HL-60 (cell line): Measurements from ENCODE around the gene CENPV.

Experiments
- DNase-seq, 2 experiments: peaks; one replicate each; pipeline ENCODE4 v3.0.0-alpha.2; 2010 to 2020; ENCODE audit warnings: low read depth in 1 of 2, low spot score in 1 of 2
- H3K27ac ChIP-seq: fragments of 250-450 bp; sonication (Bioruptor Pico); replicated peaks from 2 replicates; pipeline ENCODE4 v1.5.1; 2020; ENCODE audit warnings: mild to moderate bottlenecking, moderate library complexity
- H3K27me3 ChIP-seq: fragments of 250-450 bp; sonication (Bioruptor Pico); 2 replicates; pipeline ENCODE4 v1.5.1; 2021; ENCODE audit warnings: mild to moderate bottlenecking, moderate library complexity; ENCODE audit not compliant: insufficient read depth, poor library complexity, severe bottlenecking
- H3K4me3 ChIP-seq: replicated peaks from 2 replicates; pipeline ENCODE4 v1.5.1; 2011; ENCODE audit warnings: mild to moderate bottlenecking, control low read depth, low read length; ENCODE audit not compliant: insufficient read depth
- GABPA ChIP-seq: IDR thresholded peaks from 2 replicates; pipeline ENCODE4 v1.6.1; 2012; ENCODE audit warnings: low read depth
- POLR2AphosphoS5 ChIP-seq: IDR thresholded peaks from 2 replicates; pipeline ENCODE4 v1.6.1; 2012; ENCODE audit warnings: low read depth
- SPI1 ChIP-seq: IDR thresholded peaks from 2 replicates; pipeline ENCODE4 v1.6.1; 2012; ENCODE audit warnings: low read depth, mild to moderate bottlenecking, borderline replicate concordance
- TF ChIP-seq, protein P1 (sequence below): IDR thresholded peaks from one replicate; pipeline ENCODE4 v1.5.1; 2011; ENCODE audit warnings: low read length, control low read depth, inconsistent platforms; ENCODE audit not compliant: insufficient read depth
- TF ChIP-seq, protein P2 (sequence below): IDR thresholded peaks from 2 replicates; pipeline ENCODE4 v1.6.1; 2012; ENCODE audit warnings: low read depth; ENCODE audit not compliant: insufficient replicate concordance

CENPV gene

DNA sequence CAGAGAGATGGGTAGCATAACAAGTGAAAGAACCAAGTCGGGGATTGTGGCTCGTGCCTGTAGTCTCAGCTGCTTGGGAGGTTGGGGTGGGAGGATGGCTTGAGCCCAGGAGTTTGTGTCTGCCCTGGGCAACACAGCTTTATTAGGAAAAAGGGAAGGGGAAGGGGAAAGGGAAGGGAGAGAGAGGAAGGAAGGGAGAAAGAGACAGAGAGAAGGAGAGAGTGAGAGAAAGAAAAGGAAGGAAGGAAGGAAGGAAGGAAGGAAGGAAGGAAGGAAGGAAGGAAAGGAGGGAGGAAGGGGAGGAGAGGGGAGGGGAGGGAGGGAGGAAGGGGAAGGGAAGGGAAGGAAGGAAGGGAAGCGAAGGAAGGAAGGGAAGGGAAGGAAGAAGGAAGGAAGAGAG, 33.3 kb downstream of the CENPV start:
- Histone ChIP-seq H3K27me3 (no peaks in the 10 kb centered on the region), H3K27ac (no peak overlapping the region)
- no peak for DNase-seq

DNA sequence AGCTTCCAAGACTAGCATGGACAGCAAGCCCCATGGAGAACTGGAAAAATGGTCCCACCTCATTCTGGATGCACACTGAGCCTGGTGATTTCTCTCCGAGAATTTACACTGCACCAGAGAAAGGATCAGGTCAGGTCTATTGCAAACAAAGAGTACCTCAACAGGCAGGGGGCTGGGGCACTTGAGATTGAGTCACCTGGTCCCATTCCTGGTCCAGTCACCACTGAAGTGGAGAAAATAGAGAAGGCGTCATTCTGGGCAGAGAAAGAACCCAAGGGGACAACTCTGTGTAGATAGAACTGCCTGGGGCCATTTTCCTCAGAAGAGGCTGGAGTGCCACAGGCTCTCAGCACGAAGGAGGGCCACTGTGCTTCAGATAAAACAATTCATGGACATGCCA, 38.4 kb downstream of the CENPV start:
- no peak overlapping the region for H3K27ac ChIP-seq
- H3K4me3 ChIP-seq, result no peak overlapping the region
- no peak for TF ChIP-seq POLR2AphosphoS5
- TF ChIP-seq, protein P1, sequence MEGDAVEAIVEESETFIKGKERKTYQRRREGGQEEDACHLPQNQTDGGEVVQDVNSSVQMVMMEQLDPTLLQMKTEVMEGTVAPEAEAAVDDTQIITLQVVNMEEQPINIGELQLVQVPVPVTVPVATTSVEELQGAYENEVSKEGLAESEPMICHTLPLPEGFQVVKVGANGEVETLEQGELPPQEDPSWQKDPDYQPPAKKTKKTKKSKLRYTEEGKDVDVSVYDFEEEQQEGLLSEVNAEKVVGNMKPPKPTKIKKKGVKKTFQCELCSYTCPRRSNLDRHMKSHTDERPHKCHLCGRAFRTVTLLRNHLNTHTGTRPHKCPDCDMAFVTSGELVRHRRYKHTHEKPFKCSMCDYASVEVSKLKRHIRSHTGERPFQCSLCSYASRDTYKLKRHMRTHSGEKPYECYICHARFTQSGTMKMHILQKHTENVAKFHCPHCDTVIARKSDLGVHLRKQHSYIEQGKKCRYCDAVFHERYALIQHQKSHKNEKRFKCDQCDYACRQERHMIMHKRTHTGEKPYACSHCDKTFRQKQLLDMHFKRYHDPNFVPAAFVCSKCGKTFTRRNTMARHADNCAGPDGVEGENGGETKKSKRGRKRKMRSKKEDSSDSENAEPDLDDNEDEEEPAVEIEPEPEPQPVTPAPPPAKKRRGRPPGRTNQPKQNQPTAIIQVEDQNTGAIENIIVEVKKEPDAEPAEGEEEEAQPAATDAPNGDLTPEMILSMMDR, result no peak
- no peak for TF ChIP-seq SPI1
- TF ChIP-seq, protein P2, sequence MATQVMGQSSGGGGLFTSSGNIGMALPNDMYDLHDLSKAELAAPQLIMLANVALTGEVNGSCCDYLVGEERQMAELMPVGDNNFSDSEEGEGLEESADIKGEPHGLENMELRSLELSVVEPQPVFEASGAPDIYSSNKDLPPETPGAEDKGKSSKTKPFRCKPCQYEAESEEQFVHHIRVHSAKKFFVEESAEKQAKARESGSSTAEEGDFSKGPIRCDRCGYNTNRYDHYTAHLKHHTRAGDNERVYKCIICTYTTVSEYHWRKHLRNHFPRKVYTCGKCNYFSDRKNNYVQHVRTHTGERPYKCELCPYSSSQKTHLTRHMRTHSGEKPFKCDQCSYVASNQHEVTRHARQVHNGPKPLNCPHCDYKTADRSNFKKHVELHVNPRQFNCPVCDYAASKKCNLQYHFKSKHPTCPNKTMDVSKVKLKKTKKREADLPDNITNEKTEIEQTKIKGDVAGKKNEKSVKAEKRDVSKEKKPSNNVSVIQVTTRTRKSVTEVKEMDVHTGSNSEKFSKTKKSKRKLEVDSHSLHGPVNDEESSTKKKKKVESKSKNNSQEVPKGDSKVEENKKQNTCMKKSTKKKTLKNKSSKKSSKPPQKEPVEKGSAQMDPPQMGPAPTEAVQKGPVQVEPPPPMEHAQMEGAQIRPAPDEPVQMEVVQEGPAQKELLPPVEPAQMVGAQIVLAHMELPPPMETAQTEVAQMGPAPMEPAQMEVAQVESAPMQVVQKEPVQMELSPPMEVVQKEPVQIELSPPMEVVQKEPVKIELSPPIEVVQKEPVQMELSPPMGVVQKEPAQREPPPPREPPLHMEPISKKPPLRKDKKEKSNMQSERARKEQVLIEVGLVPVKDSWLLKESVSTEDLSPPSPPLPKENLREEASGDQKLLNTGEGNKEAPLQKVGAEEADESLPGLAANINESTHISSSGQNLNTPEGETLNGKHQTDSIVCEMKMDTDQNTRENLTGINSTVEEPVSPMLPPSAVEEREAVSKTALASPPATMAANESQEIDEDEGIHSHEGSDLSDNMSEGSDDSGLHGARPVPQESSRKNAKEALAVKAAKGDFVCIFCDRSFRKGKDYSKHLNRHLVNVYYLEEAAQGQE, result no peak
- TF ChIP-seq GABPA, result no peak
- H3K27me3 ChIP-seq, result no peaks in the 10 kb centered on the region
- DNase-seq, result no peak

More for the DNA sequence above, 33.3 kb downstream of the CENPV start:
- TF ChIP-seq, protein P2, result no peak
- TF ChIP-seq GABPA, result no peak
- TF ChIP-seq SPI1, result no peak
- TF ChIP-seq, protein P1, result no peak
- TF ChIP-seq POLR2AphosphoS5, result no peak
- H3K4me3 ChIP-seq, result no peak overlapping the region

DNA sequence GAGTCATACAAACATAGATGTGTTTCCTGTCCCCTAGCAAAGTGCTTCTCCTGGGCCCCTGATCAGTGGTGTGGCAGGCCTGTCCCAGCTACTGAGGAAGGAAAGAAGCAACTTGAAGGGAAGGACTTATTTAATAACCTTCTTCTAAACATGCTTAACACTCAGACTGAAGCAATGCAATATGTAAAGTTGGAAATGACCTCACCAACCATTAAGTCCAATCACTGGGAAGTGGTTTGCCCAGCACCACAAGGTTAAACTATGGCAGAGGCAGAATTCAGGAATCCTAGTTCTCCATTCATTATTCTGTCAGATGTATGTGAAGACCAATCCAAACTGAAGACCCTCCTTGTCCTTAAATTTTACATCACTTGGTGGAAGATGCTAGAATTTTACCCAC, 39.1 kb downstream of the CENPV start:
- no peak for DNase-seq
- TF ChIP-seq POLR2AphosphoS5 (no peak), SPI1 (no peak), GABPA (no peak)
- TF ChIP-seq, protein P1, result no peak
- TF ChIP-seq, protein P2, result no peak
- no peak overlapping the region for H3K27ac ChIP-seq
- H3K4me3 ChIP-seq, result no peak overlapping the region
- no peaks in the 10 kb centered on the region for H3K27me3 ChIP-seq
